B cell (primary cell): ENCODE results near the gene COL25A1. TPM values are rescaled to one million over a fixed set of nuclear protein-coding genes. Genes with fewer than 3 reads are reported as not detected.

ENCODE experiments used
- ATAC-seq: fragments of 200-7000 bp; cut with Tn5 transposase; one replicate; pipeline ENCODE4 v1.10.0; 2021; ENCODE audit warnings: low read depth, mild to moderate bottlenecking, moderate number of reproducible peaks, moderate library complexity
- CTCF ChIA-PET: fragments of 350-600 bp; sonication (Branson Sonifier 250); formaldehyde crosslinking; loops from one replicate; lab custom pipeline; 2021; ENCODE audit warnings: antibody characterized with exemption, inconsistent platforms; lab: Charles Lee
- POLR2A ChIA-PET: fragments of 350-600 bp; sonication (Branson Sonifier 250); formaldehyde crosslinking; loops from one replicate; lab custom pipeline; 2021; ENCODE audit warnings: antibody characterized with exemption; lab: Charles Lee
- DNase-seq: peaks from one replicate; pipeline ENCODE4 v3.0.0; 2013
- H2AFZ ChIP-seq: 2 replicates; pipeline ENCODE4 v1.6.1; 2012; ENCODE audit warnings: mild to moderate bottlenecking, low read depth, low read length; ENCODE audit not compliant: insufficient read depth, poor library complexity, severe bottlenecking
- H3K27ac ChIP-seq, 2 donors: 1 replicate in 1 of 2; 2 replicates in 1 of 2; pipeline ENCODE4 v1.5.1; 2012 to 2013; ENCODE audit warnings: low read length in 2 of 2, mild to moderate bottlenecking in 2 of 2, moderate library complexity in 1 of 2
- H3K27me3 ChIP-seq, 4 experiments: fragments of 200-600 bp in 1 of 4; sonication (generic) in 1 of 4; replicated peaks in 1 of 4; 1 replicate in 2 of 4; 2 replicates in 2 of 4; pipeline versions ENCODE4 v1.6.1 to v1.7.0; 2013 to 2016; ENCODE audit warnings: low read length in 3 of 4, mild to moderate bottlenecking in 2 of 4, mixed read lengths in 1 of 4, moderate library complexity in 1 of 4; ENCODE audit not compliant: insufficient read depth in 4 of 4, control insufficient read depth in 3 of 4; ENCODE audit errors: control extremely low read depth in 1 of 4
- H3K36me3 ChIP-seq, 2 experiments: replicated peaks in 1 of 2; 1 replicate in 1 of 2; 2 replicates in 1 of 2; pipeline versions ENCODE4 v1.6.1 to v1.7.1; 2013; ENCODE audit warnings: low read length in 1 of 2; ENCODE audit not compliant: insufficient read depth in 2 of 2, control insufficient read depth in 1 of 2; ENCODE audit errors: control extremely low read depth in 1 of 2, extremely low read depth in 1 of 2
- H3K4me1 ChIP-seq, 2 donors: fragments of 200-600 bp in 1 of 2; sonication (generic) in 1 of 2; 1 replicate in 1 of 2; 2 replicates in 1 of 2; pipeline versions ENCODE4 v1.5.1 to v1.6.1; 2013 to 2017; ENCODE audit warnings: low read length in 2 of 2; ENCODE audit not compliant: control insufficient read depth in 2 of 2, insufficient read depth in 2 of 2
- H3K4me2 ChIP-seq: replicated peaks from 2 replicates; pipeline ENCODE3; 2012; ENCODE audit warnings: mild to moderate bottlenecking, low read depth, low read length; ENCODE audit not compliant: poor library complexity, severe bottlenecking
- H3K4me3 ChIP-seq, 5 experiments: fragments of 200-600 bp in 1 of 5; sonication (generic) in 1 of 5; 1 replicate in 3 of 5; 2 replicates in 2 of 5; pipeline versions ENCODE4 v1.5.1 to v1.7.0; 2011 to 2016; ENCODE audit warnings: low read length in 4 of 5, mild to moderate bottlenecking in 4 of 5, low read depth in 2 of 5, control low read depth in 1 of 5, moderate library complexity in 1 of 5; ENCODE audit not compliant: insufficient read depth in 1 of 5; ENCODE audit errors: control extremely low read depth in 1 of 5, extremely low read depth in 1 of 5
- H3K79me2 ChIP-seq: fragments of 200-600 bp; sonication (generic); one replicate; pipeline ENCODE4 v1.6.0; 2016; ENCODE audit warnings: low read length; ENCODE audit not compliant: control insufficient read depth, insufficient read depth
- H3K9ac ChIP-seq: fragments of 200-600 bp; sonication (generic); 2 replicates; pipeline ENCODE4 v1.6.1; 2017; ENCODE audit warnings: mild to moderate bottlenecking, low read length, moderate library complexity
- H3K9me3 ChIP-seq, 3 donors: one replicate each; pipeline versions ENCODE4 v1.6.1 to v1.7.1; 2013; ENCODE audit warnings: low read length in 2 of 3; ENCODE audit not compliant: control insufficient read depth in 2 of 3, insufficient read depth in 1 of 3; ENCODE audit errors: control extremely low read depth in 1 of 3
- H4K20me1 ChIP-seq: 2 replicates; pipeline ENCODE4 v1.6.0; 2012; ENCODE audit warnings: mild to moderate bottlenecking, low read length; ENCODE audit not compliant: insufficient read depth, control insufficient read depth, poor library complexity, severe bottlenecking
- H3K27ac Mint-ChIP-seq: one replicate; pipeline ENCODE4 v1.8.0; 2021; ENCODE audit warnings: mixed read lengths
- H3K27me3 Mint-ChIP-seq: one replicate; pipeline ENCODE4 v1.8.0; 2021; ENCODE audit warnings: mixed read lengths
- H3K4me1 Mint-ChIP-seq: one replicate; pipeline ENCODE4 v1.8.0; 2021; ENCODE audit warnings: mixed read lengths
- H3K4me3 Mint-ChIP-seq: one replicate; pipeline ENCODE4 v1.8.0; 2021; ENCODE audit warnings: mixed read lengths
- H3K9me3 Mint-ChIP-seq: one replicate; pipeline ENCODE4 v1.8.0; 2022; ENCODE audit warnings: mixed read lengths; ENCODE audit not compliant: insufficient read depth
- CTCF ChIP-seq: fragments of 200-600 bp; IDR thresholded peaks from one replicate; pipeline ENCODE4 v1.8.0; 2022; ENCODE audit warnings: antibody characterized with exemption, mild to moderate bottlenecking
- EZH2 ChIP-seq: IDR thresholded peaks from 2 replicates; pipeline ENCODE4 v1.6.1; 2012; ENCODE audit warnings: borderline replicate concordance, low read depth, mild to moderate bottlenecking, moderate library complexity, low read length; ENCODE audit not compliant: insufficient read depth, poor library complexity, severe bottlenecking
- WGBS: methylation state at CpG from one replicate; pipeline ENCODE4 v1.1.5; 2013; ENCODE audit warnings: missing lambda C conversion rate; ENCODE audit not compliant: insufficient coverage; 5-methylcytosine and 5-hydroxymethylcytosine counted together
- intact Hi-C: fragments of 100-400 bp; cut with micrococcal nuclease; formaldehyde crosslinking; loops from one replicate; pipeline ENCODE4 v1.10.0; 2022
- polyA plus RNA-seq: library from polyadenylated mRNA; depleted of rRNA; stranded (reverse); fragments of >200 nt; gene quantifications from 2 replicates; pipeline ENCODE4 v1.2.3, GENCODE V29; 2012
- total RNA-seq, 2 donors: library from RNA; stranded (reverse); fragments of 120-200 nt in 1 of 2; gene quantifications; 1 replicate in 1 of 2; 2 replicates in 1 of 2; pipeline versions ENCODE4 v1.2.3 to v1.2.4, GENCODE V29; 2013 to 2022

Gene COL25A1
- total and polyA plus RNA-seq, 2 donors (not counting 1 experiment from before 2014, with no cell fraction given) = not detected

GRCh38 chr4:108829966-108830492 lies 472.4 kb downstream of the COL25A1 start:
- no peak for TF ChIP-seq EZH2
- TF ChIP-seq CTCF = no peak
- Mint-ChIP-seq H3K4me3 (no peak overlapping the region), H3K9me3 (no peaks in the 10 kb centered on the region), H3K27ac (no peak overlapping the region), H3K4me1 (no peaks in the 10 kb centered on the region), H3K27me3 (peaks cover 13% of the 10 kb centered on the region)
- Histone ChIP-seq H3K27me3 (no peaks in the 10 kb centered on the region), H3K36me3 (no peaks in the 10 kb centered on the region), H3K27ac (no peak overlapping the region), H3K4me1 (no peaks in the 10 kb centered on the region), H3K4me2 (no peak overlapping the region), H3K9ac (no peak overlapping the region), H3K9me3 (no peaks in the 10 kb centered on the region), H3K79me2 (no peaks in the 10 kb centered on the region), H2AFZ (no peak overlapping the region), H4K20me1 (no peaks in the 10 kb centered on the region), H3K4me3 (no peak overlapping the region)
- CTCF ChIA-PET = no interaction called here
- ATAC-seq (no peak), DNase-seq (no peak)
- intact Hi-C loops = no loop called here
- 100% methylated on average over 1 of the region's 4 CpGs for WGBS
- POLR2A ChIA-PET = no interaction called here

GRCh38 chr4:108828620-108829019 lies 473.8 kb downstream of the COL25A1 start:
- H3K27me3 Mint-ChIP-seq = peaks cover 13% of the 10 kb centered on the region
- no peak overlapping the region for H3K4me2 ChIP-seq
- H3K79me2 ChIP-seq = no peaks in the 10 kb centered on the region
- no CpG with 5 or more reads among the region's 3 CpGs for WGBS
- no peaks in the 10 kb centered on the region for H3K4me1 ChIP-seq
- no peak for TF ChIP-seq CTCF
- TF ChIP-seq EZH2 = no peak
- H3K9ac ChIP-seq = no peak overlapping the region
- DNase-seq (no peak), ATAC-seq (no peak)
- intact Hi-C loops = no loop called here
- no peak overlapping the region for H3K4me3 Mint-ChIP-seq
- peaks cover 0 to 3% (median 1%) of the 10 kb centered on the region in 4 experiments for H3K27me3 ChIP-seq
- H3K27ac Mint-ChIP-seq = no peak overlapping the region
- no peaks in the 10 kb centered on the region for H3K9me3 Mint-ChIP-seq
- H2AFZ ChIP-seq = no peak overlapping the region
- H3K27ac ChIP-seq = no peak overlapping the region
- CTCF ChIA-PET = no interaction called here
- H3K36me3 ChIP-seq = no peaks in the 10 kb centered on the region
- POLR2A ChIA-PET = no interaction called here
- H3K4me3 ChIP-seq = no peak overlapping the region
- no peaks in the 10 kb centered on the region for H3K9me3 ChIP-seq
- no peaks in the 10 kb centered on the region for H3K4me1 Mint-ChIP-seq
- H4K20me1 ChIP-seq = no peaks in the 10 kb centered on the region
